Stimulated activated CD4-positive, alpha-beta T cell treated with anti-CD3 and anti-CD28 coated beads, Interleukin-4, amount 100 ng/mL, for 24 hours (primary cell): ENCODE measurements around the gene ALDH9A1.
"Not testable (repeated sequence)": the region's sequence is repeated elsewhere in the genome, so short reads cannot be mapped to it uniquely, and the experiment has no call there.

Experiments
- DNase-seq: peaks from one replicate; pipeline ENCODE4 v3.0.0-alpha.2; 2020

The ALDH9A1 gene

DNA sequence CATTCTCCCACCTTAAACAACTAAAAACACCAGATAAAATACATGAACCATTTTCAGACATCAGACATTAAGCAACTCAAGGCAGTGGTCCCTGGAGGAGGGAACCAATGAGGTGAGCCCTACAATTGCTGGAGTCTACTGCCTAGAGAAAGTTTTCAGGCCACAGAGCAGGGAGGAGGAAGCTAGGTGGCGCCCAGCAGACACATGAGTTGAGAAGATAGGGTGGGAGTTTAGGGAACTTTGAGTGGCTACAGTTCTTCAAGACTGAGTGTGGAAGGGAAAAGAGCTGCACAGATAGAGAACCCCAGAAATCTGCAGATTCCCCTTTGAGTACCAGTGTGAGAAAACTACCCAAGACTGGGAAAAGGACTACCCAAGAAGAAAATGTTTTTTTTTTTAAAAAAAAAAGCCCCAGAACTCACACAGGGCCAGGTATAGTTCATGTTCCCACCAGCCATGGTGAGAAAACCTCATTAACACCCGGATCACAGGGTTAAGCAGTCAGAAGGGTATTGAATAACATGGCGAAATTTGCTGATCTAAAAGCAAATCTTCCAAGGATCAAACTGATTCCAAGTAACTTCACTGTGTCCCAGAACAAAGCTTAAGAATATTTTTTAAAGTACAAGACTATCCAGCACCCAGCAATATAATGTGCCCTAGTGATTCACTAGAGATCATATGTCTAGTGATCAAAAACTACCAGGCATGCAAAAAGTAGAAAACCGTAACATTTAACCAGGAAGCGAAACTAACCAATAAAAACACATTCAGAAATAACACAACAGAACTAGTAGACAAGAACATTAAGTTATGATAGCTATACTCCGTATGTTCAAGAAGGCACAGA lies 12.0 kb downstream of the ALDH9A1 start:
- no peak for DNase-seq

GRCh38 chr1:165683848-165684485 lies 14.4 kb downstream of the ALDH9A1 start:
- DNase-seq = no peak

DNA sequence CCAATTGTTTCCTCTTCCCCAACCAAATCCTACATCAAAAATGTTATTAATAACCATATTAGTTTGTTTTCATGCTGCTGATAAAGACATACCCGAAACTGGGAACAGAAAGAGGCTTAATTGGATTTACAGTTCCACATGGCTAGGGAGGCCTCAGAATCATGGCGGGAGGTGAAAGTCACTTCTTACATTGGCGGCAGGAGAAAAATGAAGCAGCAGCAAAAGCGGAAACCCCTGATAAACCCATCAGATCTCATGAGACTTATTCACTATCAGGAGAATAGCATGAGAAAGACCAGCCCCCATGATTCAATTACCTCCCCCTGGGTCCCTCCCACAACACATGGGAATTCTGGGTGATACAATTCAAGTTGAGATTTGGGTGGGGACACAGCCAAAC lies 17.6 kb downstream of the ALDH9A1 start:
- DNase-seq = not testable (repeated sequence)

- DNase-seq = no peak
Measured at GRCh38 chr1:165680303-165680702, 18.1 kb downstream of the ALDH9A1 start.

- DNase-seq = no peak
Measured at GRCh38 chr1:165679282-165680036, 18.9 kb downstream of the ALDH9A1 start.

DNA sequence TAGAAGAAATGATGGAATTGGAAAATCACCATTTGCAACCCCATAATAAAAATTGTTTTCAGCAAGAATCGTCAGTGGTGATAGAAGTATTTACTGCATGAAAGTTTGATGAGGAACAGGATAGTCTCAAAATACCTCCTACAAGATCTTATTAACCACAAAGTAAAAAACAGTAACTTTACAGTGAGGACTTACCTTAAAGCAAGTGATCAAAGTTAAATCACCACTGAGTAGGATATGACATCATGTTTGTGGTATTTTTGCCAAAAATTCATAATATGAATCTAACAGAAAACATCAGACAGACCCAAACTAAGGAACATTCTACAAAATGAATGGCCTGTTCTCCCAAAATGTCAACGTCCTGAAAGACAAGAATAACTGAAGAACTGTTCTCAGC lies 19.9 kb downstream of the ALDH9A1 start:
- DNase-seq = no peak

DNA sequence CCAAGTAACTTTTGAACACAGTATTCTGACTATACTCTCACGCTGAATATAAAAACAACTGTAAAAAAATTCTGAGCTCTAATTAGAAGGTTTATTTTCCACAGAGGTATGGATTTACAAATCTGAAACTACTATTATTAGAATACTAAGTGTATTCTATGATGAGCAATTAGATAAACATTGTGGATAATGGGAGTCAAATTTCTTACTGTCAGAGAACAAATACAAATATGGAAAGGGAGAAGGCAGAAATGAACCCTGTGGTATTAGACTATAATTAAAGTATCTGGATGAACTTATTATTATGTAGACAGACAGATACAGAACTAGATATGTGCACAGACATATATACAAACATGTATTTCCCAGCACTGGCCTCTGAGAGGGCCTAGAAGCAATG lies 22.6 kb downstream of the ALDH9A1 start:
- no peak for DNase-seq

DNA sequence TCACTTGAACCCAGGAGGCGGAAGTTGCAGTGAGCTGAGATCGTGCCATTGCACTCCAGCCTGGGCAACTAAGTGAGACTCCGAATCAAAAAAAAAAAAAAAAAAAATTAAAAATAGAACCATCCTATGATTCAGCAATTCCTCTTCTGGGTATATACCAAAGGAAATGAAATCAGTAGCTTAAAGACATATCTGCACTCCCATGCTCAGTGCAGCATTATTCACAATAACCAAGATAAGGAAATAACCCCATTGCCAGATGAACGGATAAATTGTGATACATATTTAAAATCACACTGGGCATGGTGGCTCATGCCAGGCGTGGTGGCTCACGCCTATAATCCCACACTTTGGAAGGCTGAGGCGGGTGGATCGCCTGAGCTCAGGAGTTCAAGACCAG lies 23.8 kb downstream of the ALDH9A1 start:
- DNase-seq = no peak

DNA sequence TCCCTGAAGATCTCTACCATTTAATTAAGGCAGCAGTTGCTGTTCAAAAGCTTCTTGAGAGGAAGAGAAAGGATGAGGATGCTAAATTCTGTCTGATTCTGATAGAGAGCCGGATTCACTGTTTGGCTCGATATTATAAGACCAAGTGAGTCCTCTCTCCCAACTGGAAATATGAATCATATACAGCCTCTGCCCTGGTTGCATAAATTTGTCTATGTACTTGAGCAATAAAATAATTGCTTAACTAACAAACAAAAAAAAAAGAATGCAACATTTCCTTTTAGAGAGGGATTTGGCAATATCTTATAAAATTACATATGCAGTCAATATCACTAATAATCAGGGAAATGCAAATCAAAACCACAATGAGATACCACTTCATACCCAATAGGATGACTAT lies 26.8 kb downstream of the ALDH9A1 start:
- no peak for DNase-seq

- no peak for DNase-seq
Measured at GRCh38 chr1:165668184-165668583, 30.2 kb downstream of the ALDH9A1 start.

- no peak for DNase-seq
Measured at GRCh38 chr1:165666152-165666825, 32.1 kb downstream of the ALDH9A1 start.

DNA sequence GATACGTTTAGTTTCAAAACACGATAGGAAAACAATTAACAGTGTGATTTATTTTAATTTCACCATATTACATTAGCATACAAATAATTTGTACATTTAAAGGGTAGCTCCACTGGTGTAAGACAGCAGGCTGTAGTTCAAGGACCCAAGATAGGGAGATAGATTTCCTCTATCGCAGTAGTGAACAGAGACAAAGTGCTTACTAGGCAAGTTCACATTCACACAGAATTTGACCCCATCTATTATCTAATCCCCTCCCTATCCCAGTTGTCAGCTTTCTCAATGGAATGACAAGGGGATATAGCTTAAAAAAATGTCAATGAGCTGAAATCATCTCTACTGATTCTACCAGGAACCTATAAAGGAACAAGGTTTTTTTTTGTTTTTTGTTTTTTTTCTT lies 36.2 kb downstream of the ALDH9A1 start:
- no peak for DNase-seq

- DNase-seq = no peak
Measured at GRCh38 chr1:165661703-165662102, 36.7 kb downstream of the ALDH9A1 start.

DNA sequence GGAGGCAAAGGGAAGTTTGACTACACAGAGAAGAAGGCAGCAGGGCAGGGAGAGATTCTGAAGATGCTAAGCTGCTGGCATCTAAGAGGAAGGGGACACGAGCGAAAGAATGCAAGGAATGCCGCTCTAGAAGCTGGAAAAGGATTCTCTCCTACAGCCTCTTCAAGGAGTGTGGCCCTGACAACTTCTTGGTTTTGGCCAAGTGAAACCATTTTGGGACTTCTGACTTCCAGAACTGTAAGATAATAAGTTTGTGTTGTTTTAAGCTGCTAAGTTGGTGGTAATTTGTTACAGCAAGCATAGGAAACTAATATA lies 38.8 kb downstream of the ALDH9A1 start:
- no peak for DNase-seq

- not testable (repeated sequence) for DNase-seq
Measured at GRCh38 chr1:165658766-165659580, 39.4 kb downstream of the ALDH9A1 start.

GRCh38 chr1:165650981-165651625 lies 47.3 kb downstream of the ALDH9A1 start:
- no peak for DNase-seq

DNA sequence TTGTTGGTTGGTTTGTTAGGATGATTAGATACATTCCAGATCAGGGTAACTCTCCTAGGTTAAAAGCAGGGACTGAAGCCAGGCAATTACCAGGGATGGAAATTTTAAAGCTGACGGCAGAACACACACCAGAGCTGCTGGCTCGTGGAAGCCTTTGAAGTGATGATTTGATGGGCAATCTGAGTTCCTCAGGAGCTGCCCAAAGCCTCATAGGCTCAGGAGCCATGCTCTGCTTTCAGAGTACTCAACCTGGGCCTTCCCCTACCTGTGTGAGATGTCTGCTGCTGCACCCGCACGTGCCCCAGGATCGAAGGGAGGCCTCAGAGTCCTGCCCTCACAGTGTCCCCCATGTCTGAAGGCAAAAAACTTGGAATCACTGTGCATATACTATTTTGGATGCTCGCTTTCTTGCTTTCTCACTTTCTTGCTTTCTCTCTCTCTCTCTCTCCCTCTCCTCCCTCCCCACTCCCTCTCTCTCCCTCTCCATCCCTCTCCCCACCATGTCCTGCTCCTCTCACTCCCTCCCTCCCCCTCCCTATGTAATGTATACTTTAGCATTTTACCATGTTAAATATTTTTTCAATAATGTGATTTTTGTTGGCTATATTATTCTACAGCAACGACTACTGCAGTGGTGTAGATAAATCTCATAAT lies 49.3 kb downstream of the ALDH9A1 start:
- no peak for DNase-seq

DNA sequence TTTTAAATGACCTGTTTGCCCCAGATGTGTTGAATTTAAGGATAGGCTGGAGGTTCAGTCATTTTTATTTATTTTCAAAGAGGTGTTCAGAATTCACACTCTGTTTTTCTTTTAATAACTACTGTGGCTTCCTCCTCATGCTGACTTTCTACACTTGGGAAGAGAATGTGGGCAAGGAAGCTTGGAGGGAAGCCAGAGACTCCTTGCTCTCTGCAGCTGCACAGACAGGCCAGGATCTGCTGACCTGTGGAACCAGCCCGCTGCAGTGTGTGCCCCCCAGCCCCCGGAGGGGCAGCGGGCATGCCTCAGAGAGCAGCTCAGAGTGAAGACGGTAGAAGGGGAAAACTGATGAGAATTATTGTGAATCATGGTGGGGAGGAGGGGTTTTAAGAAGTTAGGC lies 50.4 kb downstream of the ALDH9A1 start:
- DNase-seq = no peak

GRCh38 chr1:165647517-165647916 lies 50.8 kb downstream of the ALDH9A1 start:
- DNase-seq = no peak

GRCh38 chr1:165645654-165646366 lies 52.6 kb downstream of the ALDH9A1 start:
- DNase-seq = peak; percentile 12
